K562 (cell line): ENCODE measurements around the gene OTOG. TPM values are rescaled to one million over a fixed set of nuclear protein-coding genes. Genes with fewer than 3 reads are reported as not detected.

Experiments
- BRF1 ChIP-seq: IDR thresholded peaks from 3 replicates; pipeline ENCODE4 v1.6.1; 2011; ENCODE audit warnings: borderline replicate concordance, mild to moderate bottlenecking; ENCODE audit not compliant: insufficient read length; ENCODE audit errors: extremely low read depth
- FOXK1 ChIP-seq: sonication (generic); formaldehyde crosslinking; IDR thresholded peaks from 2 replicates; pipeline ENCODE4 v1.8.0; 2022; ENCODE audit warnings: missing genetic modification reagents, mild to moderate bottlenecking, borderline replicate concordance
- TEAD2 ChIP-seq: fragments of 450-650 bp; IDR thresholded peaks from 2 replicates; pipeline ENCODE4 v1.6.1; 2016; ENCODE audit warnings: missing genetic modification characterization, control low read depth, missing compliant biosample characterization
- ZNF12 ChIP-seq: sonication (generic); formaldehyde crosslinking; IDR thresholded peaks from 2 replicates; pipeline ENCODE4 v1.4.0; 2020; ENCODE audit warnings: mild to moderate bottlenecking, missing genetic modification reagents
- polyA plus RNA-seq, 8 experiments: library from polyadenylated mRNA; depleted of rRNA in 4 of 8; stranded (reverse) in 5 of 8; unstranded in 3 of 8; fragments of >200 nt; fragmentation: Nextera tagmentation in 2 of 8; fragmentation: Illumina TruSeq in 1 of 8; extraction: Ambion mirVana in 2 of 8; extraction: Trizol in 1 of 8; gene quantifications; 2 replicates each; pipeline versions ENCODE4 v1.2.1 to v1.2.3, GENCODE V29; 2011 to 2014; ENCODE audit warnings: inconsistent platforms in 1 of 8, missing spikeins in 1 of 8
- total RNA-seq, 7 experiments: library from RNA; depleted of rRNA in 6 of 7; stranded (reverse); fragments of >200 nt in 6 of 7; fragmentation: Illumina TruSeq in 2 of 7; extraction: Trizol in 2 of 7; gene quantifications; 2 replicates each; pipeline versions ENCODE4 v1.2.1 to v1.2.3, GENCODE V29; 2011 to 2021; ENCODE audit warnings: low replicate concordance in 1 of 7
- TF ChIP-seq, protein P1 (sequence below): fragments of 200-600 bp; sonication (generic); IDR thresholded peaks from one replicate; pipeline ENCODE4 v1.6.1; 2012; ENCODE audit warnings: mild to moderate bottlenecking, low read depth, low read length, inconsistent platforms
- TF ChIP-seq, protein P2 (sequence below): fragments of 200-800 bp; sonication (Bioruptor generic); IDR thresholded peaks from 2 replicates; pipeline ENCODE4 v1.6.1; 2016; ENCODE audit warnings: missing genetic modification characterization, missing compliant biosample characterization
- TF ChIP-seq, protein P3 (sequence below): fragments of 450-650 bp; IDR thresholded peaks from 2 replicates; pipeline ENCODE4 v1.6.1; 2018; ENCODE audit warnings: mild to moderate bottlenecking, low read depth; ENCODE audit not compliant: partially characterized antibody

Gene OTOG
- total and polyA plus RNA-seq, 9 of the 15 experiments (the other 6 are each of a cell fraction or from before 2014, with no cell fraction given) = not detected

DNA sequence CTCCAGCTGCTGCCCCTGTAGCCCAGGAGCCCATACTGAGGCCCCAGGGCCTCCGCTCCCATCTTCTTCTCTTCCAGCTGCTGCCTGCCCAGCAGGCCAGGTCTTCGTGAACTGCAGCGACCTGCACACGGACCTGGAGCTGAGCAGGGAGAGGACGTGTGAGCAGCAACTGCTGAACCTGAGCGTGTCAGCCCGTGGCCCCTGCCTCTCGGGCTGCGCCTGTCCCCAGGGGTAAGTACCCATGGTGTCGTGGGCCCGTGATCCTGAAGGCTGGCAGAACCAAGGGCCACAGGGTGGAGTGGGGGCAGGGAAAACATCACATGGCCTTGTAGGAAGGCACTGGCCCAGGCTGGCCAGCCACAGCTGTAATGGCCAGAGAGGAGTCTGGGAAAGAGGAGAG is 31.2 kb downstream of the OTOG start (continued):
- TF ChIP-seq, protein P1, sequence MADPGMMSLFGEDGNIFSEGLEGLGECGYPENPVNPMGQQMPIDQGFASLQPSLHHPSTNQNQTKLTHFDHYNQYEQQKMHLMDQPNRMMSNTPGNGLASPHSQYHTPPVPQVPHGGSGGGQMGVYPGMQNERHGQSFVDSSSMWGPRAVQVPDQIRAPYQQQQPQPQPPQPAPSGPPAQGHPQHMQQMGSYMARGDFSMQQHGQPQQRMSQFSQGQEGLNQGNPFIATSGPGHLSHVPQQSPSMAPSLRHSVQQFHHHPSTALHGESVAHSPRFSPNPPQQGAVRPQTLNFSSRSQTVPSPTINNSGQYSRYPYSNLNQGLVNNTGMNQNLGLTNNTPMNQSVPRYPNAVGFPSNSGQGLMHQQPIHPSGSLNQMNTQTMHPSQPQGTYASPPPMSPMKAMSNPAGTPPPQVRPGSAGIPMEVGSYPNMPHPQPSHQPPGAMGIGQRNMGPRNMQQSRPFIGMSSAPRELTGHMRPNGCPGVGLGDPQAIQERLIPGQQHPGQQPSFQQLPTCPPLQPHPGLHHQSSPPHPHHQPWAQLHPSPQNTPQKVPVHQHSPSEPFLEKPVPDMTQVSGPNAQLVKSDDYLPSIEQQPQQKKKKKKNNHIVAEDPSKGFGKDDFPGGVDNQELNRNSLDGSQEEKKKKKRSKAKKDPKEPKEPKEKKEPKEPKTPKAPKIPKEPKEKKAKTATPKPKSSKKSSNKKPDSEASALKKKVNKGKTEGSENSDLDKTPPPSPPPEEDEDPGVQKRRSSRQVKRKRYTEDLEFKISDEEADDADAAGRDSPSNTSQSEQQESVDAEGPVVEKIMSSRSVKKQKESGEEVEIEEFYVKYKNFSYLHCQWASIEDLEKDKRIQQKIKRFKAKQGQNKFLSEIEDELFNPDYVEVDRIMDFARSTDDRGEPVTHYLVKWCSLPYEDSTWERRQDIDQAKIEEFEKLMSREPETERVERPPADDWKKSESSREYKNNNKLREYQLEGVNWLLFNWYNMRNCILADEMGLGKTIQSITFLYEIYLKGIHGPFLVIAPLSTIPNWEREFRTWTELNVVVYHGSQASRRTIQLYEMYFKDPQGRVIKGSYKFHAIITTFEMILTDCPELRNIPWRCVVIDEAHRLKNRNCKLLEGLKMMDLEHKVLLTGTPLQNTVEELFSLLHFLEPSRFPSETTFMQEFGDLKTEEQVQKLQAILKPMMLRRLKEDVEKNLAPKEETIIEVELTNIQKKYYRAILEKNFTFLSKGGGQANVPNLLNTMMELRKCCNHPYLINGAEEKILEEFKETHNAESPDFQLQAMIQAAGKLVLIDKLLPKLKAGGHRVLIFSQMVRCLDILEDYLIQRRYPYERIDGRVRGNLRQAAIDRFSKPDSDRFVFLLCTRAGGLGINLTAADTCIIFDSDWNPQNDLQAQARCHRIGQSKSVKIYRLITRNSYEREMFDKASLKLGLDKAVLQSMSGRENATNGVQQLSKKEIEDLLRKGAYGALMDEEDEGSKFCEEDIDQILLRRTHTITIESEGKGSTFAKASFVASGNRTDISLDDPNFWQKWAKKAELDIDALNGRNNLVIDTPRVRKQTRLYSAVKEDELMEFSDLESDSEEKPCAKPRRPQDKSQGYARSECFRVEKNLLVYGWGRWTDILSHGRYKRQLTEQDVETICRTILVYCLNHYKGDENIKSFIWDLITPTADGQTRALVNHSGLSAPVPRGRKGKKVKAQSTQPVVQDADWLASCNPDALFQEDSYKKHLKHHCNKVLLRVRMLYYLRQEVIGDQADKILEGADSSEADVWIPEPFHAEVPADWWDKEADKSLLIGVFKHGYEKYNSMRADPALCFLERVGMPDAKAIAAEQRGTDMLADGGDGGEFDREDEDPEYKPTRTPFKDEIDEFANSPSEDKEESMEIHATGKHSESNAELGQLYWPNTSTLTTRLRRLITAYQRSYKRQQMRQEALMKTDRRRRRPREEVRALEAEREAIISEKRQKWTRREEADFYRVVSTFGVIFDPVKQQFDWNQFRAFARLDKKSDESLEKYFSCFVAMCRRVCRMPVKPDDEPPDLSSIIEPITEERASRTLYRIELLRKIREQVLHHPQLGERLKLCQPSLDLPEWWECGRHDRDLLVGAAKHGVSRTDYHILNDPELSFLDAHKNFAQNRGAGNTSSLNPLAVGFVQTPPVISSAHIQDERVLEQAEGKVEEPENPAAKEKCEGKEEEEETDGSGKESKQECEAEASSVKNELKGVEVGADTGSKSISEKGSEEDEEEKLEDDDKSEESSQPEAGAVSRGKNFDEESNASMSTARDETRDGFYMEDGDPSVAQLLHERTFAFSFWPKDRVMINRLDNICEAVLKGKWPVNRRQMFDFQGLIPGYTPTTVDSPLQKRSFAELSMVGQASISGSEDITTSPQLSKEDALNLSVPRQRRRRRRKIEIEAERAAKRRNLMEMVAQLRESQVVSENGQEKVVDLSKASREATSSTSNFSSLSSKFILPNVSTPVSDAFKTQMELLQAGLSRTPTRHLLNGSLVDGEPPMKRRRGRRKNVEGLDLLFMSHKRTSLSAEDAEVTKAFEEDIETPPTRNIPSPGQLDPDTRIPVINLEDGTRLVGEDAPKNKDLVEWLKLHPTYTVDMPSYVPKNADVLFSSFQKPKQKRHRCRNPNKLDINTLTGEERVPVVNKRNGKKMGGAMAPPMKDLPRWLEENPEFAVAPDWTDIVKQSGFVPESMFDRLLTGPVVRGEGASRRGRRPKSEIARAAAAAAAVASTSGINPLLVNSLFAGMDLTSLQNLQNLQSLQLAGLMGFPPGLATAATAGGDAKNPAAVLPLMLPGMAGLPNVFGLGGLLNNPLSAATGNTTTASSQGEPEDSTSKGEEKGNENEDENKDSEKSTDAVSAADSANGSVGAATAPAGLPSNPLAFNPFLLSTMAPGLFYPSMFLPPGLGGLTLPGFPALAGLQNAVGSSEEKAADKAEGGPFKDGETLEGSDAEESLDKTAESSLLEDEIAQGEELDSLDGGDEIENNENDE = no peak
- TF ChIP-seq, protein P2, sequence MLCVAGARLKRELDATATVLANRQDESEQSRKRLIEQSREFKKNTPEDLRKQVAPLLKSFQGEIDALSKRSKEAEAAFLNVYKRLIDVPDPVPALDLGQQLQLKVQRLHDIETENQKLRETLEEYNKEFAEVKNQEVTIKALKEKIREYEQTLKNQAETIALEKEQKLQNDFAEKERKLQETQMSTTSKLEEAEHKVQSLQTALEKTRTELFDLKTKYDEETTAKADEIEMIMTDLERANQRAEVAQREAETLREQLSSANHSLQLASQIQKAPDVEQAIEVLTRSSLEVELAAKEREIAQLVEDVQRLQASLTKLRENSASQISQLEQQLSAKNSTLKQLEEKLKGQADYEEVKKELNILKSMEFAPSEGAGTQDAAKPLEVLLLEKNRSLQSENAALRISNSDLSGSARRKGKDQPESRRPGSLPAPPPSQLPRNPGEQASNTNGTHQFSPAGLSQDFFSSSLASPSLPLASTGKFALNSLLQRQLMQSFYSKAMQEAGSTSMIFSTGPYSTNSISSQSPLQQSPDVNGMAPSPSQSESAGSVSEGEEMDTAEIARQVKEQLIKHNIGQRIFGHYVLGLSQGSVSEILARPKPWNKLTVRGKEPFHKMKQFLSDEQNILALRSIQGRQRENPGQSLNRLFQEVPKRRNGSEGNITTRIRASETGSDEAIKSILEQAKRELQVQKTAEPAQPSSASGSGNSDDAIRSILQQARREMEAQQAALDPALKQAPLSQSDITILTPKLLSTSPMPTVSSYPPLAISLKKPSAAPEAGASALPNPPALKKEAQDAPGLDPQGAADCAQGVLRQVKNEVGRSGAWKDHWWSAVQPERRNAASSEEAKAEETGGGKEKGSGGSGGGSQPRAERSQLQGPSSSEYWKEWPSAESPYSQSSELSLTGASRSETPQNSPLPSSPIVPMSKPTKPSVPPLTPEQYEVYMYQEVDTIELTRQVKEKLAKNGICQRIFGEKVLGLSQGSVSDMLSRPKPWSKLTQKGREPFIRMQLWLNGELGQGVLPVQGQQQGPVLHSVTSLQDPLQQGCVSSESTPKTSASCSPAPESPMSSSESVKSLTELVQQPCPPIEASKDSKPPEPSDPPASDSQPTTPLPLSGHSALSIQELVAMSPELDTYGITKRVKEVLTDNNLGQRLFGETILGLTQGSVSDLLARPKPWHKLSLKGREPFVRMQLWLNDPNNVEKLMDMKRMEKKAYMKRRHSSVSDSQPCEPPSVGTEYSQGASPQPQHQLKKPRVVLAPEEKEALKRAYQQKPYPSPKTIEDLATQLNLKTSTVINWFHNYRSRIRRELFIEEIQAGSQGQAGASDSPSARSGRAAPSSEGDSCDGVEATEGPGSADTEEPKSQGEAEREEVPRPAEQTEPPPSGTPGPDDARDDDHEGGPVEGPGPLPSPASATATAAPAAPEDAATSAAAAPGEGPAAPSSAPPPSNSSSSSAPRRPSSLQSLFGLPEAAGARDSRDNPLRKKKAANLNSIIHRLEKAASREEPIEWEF (CRISPR knock-in tag) = no peak
- TF ChIP-seq TEAD2 (tag) = no peak
- TF ChIP-seq FOXK1 (CRISPR knock-in tag) = no peak
- TF ChIP-seq ZNF12 (CRISPR knock-in tag) = no peak
- TF ChIP-seq, protein P3, sequence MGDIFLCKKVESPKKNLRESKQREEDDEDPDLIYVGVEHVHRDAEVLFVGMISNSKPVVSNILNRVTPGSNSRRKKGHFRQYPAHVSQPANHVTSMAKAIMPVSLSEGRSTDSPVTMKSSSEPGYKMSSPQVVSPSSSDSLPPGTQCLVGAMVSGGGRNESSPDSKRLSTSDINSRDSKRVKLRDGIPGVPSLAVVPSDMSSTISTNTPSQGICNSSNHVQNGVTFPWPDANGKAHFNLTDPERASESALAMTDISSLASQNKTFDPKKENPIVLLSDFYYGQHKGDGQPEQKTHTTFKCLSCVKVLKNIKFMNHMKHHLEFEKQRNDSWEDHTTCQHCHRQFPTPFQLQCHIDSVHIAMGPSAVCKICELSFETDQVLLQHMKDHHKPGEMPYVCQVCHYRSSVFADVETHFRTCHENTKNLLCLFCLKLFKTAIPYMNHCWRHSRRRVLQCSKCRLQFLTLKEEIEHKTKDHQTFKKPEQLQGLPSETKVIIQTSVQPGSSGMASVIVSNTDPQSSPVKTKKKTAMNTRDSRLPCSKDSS = no peak
- TF ChIP-seq BRF1 = no peak
